ENCODE data around the gene RAMAC. TPM values are rescaled to one million over a fixed set of nuclear protein-coding genes. Genes with fewer than 3 reads are reported as not detected.
"Not testable (repeated sequence)": the region's sequence is repeated elsewhere in the genome, so short reads cannot be mapped to it uniquely, and the experiment has no call there.

RAMAC gene
- total and polyA plus RNA-seq, 9 donors, result 27.0 to 32.7 (median 30.2) TPM

DNA sequence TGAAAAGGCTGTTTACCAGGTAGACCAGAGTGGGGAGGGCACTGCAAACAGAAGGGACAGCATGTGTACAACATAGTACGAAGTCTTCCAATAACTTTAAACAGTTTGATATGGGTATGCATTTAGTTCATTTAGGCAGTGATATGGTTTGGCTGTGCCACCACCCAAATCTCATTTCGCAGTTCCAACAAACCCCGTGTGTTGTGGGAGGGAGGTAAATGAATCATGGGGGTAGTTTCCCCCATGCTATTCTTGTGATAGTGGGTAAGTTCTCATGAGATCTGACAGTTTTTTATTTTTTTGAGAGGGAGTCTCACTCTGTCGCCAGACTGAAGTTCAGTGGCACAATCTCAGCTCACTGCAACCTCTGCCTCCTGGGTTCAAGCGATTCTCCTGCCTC is 7.6 kb upstream of the RAMAC start:
- Histone ChIP-seq H3K4me1 (ENCODE audit: control insufficient read depth, insufficient read depth, low read length) (no peaks in the 10 kb centered on the region), H3K9me3 (replicated peaks; ENCODE audit: control insufficient read depth, low read depth, low read length) (no peaks in the 10 kb centered on the region), H3K4me3 (ENCODE audit: low read length) (no peak overlapping the region), H3K27ac (ENCODE audit: low read length) (no peak overlapping the region), H3K27me3 (ENCODE audit: control insufficient read depth, insufficient read depth, low read length) (no peaks in the 10 kb centered on the region), H3K36me3 (ENCODE audit: control insufficient read depth, insufficient read depth, low read length) (no peaks in the 10 kb centered on the region)
- DNase-seq, result no peak
- WGBS (ENCODE audit: insufficient coverage), result no CpG with 5 or more reads among the region's 5 CpGs

DNA sequence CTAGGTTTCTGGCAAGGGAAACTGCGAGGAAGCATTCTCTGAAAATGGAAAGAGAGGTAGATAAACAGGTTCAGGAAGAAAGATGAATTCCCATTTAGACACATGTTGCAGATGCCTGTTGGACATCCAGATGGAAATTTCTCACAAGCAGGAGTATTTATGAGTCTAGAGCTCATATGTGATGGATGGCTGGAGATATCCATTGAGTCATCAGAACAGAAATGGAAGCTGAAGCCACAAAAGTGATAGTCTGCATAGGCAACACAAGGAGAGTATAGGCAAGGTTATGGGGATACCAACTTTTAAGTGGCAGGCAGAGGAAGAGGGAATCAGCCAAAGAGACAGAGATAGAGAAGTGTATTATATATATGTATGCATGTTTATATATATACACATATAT is 6.3 kb upstream of the RAMAC start:
- H3K27me3 ChIP-seq (ENCODE audit: control insufficient read depth, insufficient read depth, low read length), result no peaks in the 10 kb centered on the region
- no peaks in the 10 kb centered on the region for H3K4me1 ChIP-seq (ENCODE audit: control insufficient read depth, insufficient read depth, low read length)
- 86% methylated on average over 1 of the region's 1 CpG for WGBS (ENCODE audit: insufficient coverage)
- no peak for DNase-seq
- H3K36me3 ChIP-seq (ENCODE audit: control insufficient read depth, insufficient read depth, low read length), result peaks cover 3% of the 10 kb centered on the region
- no peaks in the 10 kb centered on the region for H3K9me3 ChIP-seq (replicated peaks; ENCODE audit: control insufficient read depth, low read depth, low read length)
- no peak overlapping the region for H3K27ac ChIP-seq (ENCODE audit: low read length)
- H3K4me3 ChIP-seq (ENCODE audit: low read length), result no peak overlapping the region

GRCh38 chr15:82980981-82981380 is 5.0 kb upstream of the RAMAC start:
- Histone ChIP-seq H3K27ac (ENCODE audit: low read length) (no peak overlapping the region), H3K36me3 (ENCODE audit: control insufficient read depth, insufficient read depth, low read length) (peaks cover 3% of the 10 kb centered on the region), H3K4me3 (ENCODE audit: low read length) (no peak overlapping the region), H3K4me1 (ENCODE audit: control insufficient read depth, insufficient read depth, low read length) (peaks cover 7% of the 10 kb centered on the region), H3K27me3 (ENCODE audit: control insufficient read depth, insufficient read depth, low read length) (no peaks in the 10 kb centered on the region), H3K9me3 (replicated peaks; ENCODE audit: control insufficient read depth, low read depth, low read length) (no peaks in the 10 kb centered on the region)
- no peak for DNase-seq
- WGBS (ENCODE audit: insufficient coverage), result 40% methylated on average over 1 of the region's 2 CpGs

DNA sequence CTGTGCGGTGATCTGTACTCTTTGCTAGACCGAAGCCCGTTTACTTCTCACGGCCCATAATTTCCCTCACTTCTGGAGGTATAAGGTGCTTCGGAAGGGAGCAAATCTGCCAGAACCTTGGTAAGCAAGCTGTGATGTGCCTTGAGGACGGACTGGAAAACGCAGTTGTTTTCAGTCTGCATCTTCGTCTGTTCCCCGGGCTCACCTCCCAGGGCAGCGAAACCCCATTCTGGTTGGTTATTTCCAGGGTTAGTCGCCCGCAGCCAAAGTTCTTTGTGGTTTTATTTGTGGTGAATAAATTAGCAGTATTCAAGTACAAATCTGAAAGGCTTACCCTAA is 401 bp downstream of the RAMAC start:
- WGBS (ENCODE audit: insufficient coverage), result 0% methylated on average over 2 of the region's 12 CpGs
- Histone ChIP-seq H3K9me3 (replicated peaks; ENCODE audit: control insufficient read depth, low read depth, low read length) (no peaks in the 10 kb centered on the region), H3K4me1 (ENCODE audit: control insufficient read depth, insufficient read depth, low read length) (peaks cover 12% of the 10 kb centered on the region), H3K27ac (ENCODE audit: low read length) (peak overlapping the region; percentile 76), H3K27me3 (ENCODE audit: control insufficient read depth, insufficient read depth, low read length) (no peaks in the 10 kb centered on the region), H3K4me3 (ENCODE audit: low read length) (peak overlapping the region; percentile 70), H3K36me3 (ENCODE audit: control insufficient read depth, insufficient read depth, low read length) (peaks cover 10% of the 10 kb centered on the region)
- DNase-seq, result no peak

- no peak for DNase-seq
- Histone ChIP-seq H3K27me3 (ENCODE audit: control insufficient read depth, insufficient read depth, low read length) (no peaks in the 10 kb centered on the region), H3K4me1 (ENCODE audit: control insufficient read depth, insufficient read depth, low read length) (no peaks in the 10 kb centered on the region), H3K9me3 (replicated peaks; ENCODE audit: control insufficient read depth, low read depth, low read length) (no peaks in the 10 kb centered on the region), H3K27ac (ENCODE audit: low read length) (no peak overlapping the region), H3K4me3 (ENCODE audit: low read length) (no peak overlapping the region), H3K36me3 (ENCODE audit: control insufficient read depth, insufficient read depth, low read length) (peaks cover 9% of the 10 kb centered on the region)
- WGBS (ENCODE audit: insufficient coverage), result no CpG with 5 or more reads among the region's 3 CpGs
Observed at GRCh38 chr15:82992436-82992998, 6.5 kb downstream of the RAMAC start.

GRCh38 chr15:82993144-82993543 is 7.1 kb downstream of the RAMAC start:
- peaks cover 9% of the 10 kb centered on the region for H3K36me3 ChIP-seq (ENCODE audit: control insufficient read depth, insufficient read depth, low read length)
- H3K27me3 ChIP-seq (ENCODE audit: control insufficient read depth, insufficient read depth, low read length), result no peaks in the 10 kb centered on the region
- H3K9me3 ChIP-seq (replicated peaks; ENCODE audit: control insufficient read depth, low read depth, low read length), result no peaks in the 10 kb centered on the region
- no peak overlapping the region for H3K4me3 ChIP-seq (ENCODE audit: low read length)
- WGBS (ENCODE audit: insufficient coverage), result 80% methylated on average over 2 of the region's 4 CpGs
- no peak for DNase-seq
- H3K27ac ChIP-seq (ENCODE audit: low read length), result no peak overlapping the region
- no peaks in the 10 kb centered on the region for H3K4me1 ChIP-seq (ENCODE audit: control insufficient read depth, insufficient read depth, low read length)

DNA sequence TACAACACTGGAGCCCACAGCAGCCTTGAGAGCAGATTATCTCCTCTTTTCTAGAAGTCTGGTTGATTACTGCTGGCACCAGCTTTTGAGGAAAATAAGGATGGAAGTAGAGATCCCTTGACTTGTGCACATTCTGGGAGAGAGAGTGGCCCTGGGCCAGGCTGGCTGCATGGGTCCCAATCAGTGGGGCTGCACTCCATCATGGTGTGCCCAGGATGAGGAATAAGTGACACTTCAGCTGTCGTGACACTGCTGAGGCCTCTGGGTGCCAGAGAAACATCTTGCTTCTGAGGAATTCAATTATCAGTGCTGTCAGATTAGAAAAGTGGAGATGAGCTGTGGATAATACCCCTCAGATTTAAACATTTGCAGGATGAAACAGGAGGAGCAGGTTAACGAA is 9.1 kb downstream of the RAMAC start:
- H3K4me3 ChIP-seq (ENCODE audit: low read length), result no peak overlapping the region
- H3K36me3 ChIP-seq (ENCODE audit: control insufficient read depth, insufficient read depth, low read length), result peaks cover 3% of the 10 kb centered on the region
- H3K27ac ChIP-seq (ENCODE audit: low read length), result no peak overlapping the region
- no peaks in the 10 kb centered on the region for H3K9me3 ChIP-seq (replicated peaks; ENCODE audit: control insufficient read depth, low read depth, low read length)
- DNase-seq, result no peak
- H3K27me3 ChIP-seq (ENCODE audit: control insufficient read depth, insufficient read depth, low read length), result no peaks in the 10 kb centered on the region
- 84% methylated on average over 2 of the region's 2 CpGs for WGBS (ENCODE audit: insufficient coverage)
- H3K4me1 ChIP-seq (ENCODE audit: control insufficient read depth, insufficient read depth, low read length), result no peaks in the 10 kb centered on the region

DNA sequence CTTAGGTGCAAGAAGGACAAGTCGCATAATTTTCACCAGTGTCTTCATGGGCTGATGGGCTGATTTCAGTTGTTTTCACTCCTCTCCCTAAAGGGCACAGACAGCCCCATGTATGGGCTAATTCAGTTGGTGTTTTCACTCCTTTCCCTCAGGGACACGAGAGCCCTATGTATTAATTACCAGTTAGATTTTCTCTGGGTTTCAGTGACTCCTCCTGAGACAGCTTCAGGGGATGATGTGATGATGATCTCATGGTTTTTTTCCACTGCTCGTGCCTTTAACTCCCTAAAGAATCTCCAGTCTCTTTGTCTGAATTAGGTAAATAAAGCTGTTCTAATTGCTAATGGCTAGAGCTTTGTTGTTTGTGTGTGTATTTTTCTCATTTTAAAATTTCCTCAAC is 9.9 kb downstream of the RAMAC start:
- H3K27me3 ChIP-seq (ENCODE audit: control insufficient read depth, insufficient read depth, low read length), result no peaks in the 10 kb centered on the region
- H3K4me1 ChIP-seq (ENCODE audit: control insufficient read depth, insufficient read depth, low read length), result no peaks in the 10 kb centered on the region
- H3K36me3 ChIP-seq (ENCODE audit: control insufficient read depth, insufficient read depth, low read length), result peaks cover 3% of the 10 kb centered on the region
- no peaks in the 10 kb centered on the region for H3K9me3 ChIP-seq (replicated peaks; ENCODE audit: control insufficient read depth, low read depth, low read length)
- no peak overlapping the region for H3K4me3 ChIP-seq (ENCODE audit: low read length)
- no CpG with 5 or more reads among the region's 3 CpGs for WGBS (ENCODE audit: insufficient coverage)
- no peak overlapping the region for H3K27ac ChIP-seq (ENCODE audit: low read length)
- DNase-seq, result no peak

GRCh38 chr15:82999426-82999825 is 13.4 kb downstream of the RAMAC start:
- 79% methylated on average over 5 of the region's 6 CpGs for WGBS (ENCODE audit: insufficient coverage)
- Histone ChIP-seq H3K36me3 (ENCODE audit: control insufficient read depth, insufficient read depth, low read length) (peaks cover 3% of the 10 kb centered on the region), H3K9me3 (replicated peaks; ENCODE audit: control insufficient read depth, low read depth, low read length) (no peaks in the 10 kb centered on the region), H3K4me1 (ENCODE audit: control insufficient read depth, insufficient read depth, low read length) (no peaks in the 10 kb centered on the region), H3K27ac (ENCODE audit: low read length) (no peak overlapping the region), H3K4me3 (ENCODE audit: low read length) (no peak overlapping the region), H3K27me3 (ENCODE audit: control insufficient read depth, insufficient read depth, low read length) (no peaks in the 10 kb centered on the region)
- no peak for DNase-seq

DNA sequence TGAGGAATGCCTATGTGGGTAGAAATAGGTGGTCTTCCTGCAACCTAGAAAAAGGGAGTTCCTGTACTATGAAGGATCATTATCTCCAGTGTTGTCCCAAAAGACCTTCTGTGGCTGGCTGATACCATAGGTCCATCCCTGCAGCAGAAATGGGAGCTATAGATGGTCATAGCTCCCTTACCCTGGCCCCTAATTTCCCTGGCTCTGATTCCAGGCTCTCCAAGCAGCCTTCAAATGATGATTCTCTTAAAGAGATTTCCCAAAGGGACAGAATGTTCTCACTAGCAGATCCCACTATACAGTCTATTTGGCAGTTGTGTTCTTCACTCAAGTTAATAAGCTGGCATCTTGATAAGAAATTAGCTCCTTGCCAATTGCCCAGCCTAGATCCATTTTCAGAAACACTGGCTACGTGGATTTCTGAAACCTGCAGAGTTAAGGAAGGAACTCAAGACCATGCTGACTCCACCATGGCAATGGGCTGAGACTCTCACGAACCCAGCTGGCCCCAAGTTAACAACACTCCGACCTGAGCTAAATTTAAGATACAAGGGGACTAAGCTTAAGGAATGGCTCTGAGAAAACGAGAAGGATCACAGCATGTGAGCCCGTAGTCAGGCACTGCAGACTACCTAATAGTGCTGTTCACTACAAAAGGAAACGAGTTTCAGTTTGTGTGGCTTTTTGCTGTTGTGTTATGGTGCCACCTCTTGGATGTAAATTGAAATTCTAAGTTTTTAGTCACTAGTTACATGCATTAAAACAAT is 14.1 kb downstream of the RAMAC start:
- Histone ChIP-seq H3K36me3 (ENCODE audit: control insufficient read depth, insufficient read depth, low read length) (peaks cover 6% of the 10 kb centered on the region), H3K9me3 (replicated peaks; ENCODE audit: control insufficient read depth, low read depth, low read length) (no peaks in the 10 kb centered on the region), H3K27ac (ENCODE audit: low read length) (peak overlapping the region; percentile 13), H3K27me3 (ENCODE audit: control insufficient read depth, insufficient read depth, low read length) (no peaks in the 10 kb centered on the region), H3K4me1 (ENCODE audit: control insufficient read depth, insufficient read depth, low read length) (no peaks in the 10 kb centered on the region), H3K4me3 (ENCODE audit: low read length) (peak overlapping the region; percentile 24)
- WGBS (ENCODE audit: insufficient coverage), result no CpG with 5 or more reads among the region's 6 CpGs
- DNase-seq, result peak; percentile 51

GRCh38 chr15:83000672-83001031 is 14.6 kb downstream of the RAMAC start:
- 82% methylated on average over 3 of the region's 3 CpGs for WGBS (ENCODE audit: insufficient coverage)
- not testable (repeated sequence) for H3K4me1 ChIP-seq (ENCODE audit: control insufficient read depth, insufficient read depth, low read length); H3K27me3 ChIP-seq (ENCODE audit: control insufficient read depth, insufficient read depth, low read length); H3K27ac ChIP-seq (ENCODE audit: low read length); DNase-seq; H3K36me3 ChIP-seq (ENCODE audit: control insufficient read depth, insufficient read depth, low read length); H3K4me3 ChIP-seq (ENCODE audit: low read length); H3K9me3 ChIP-seq (replicated peaks; ENCODE audit: control insufficient read depth, low read depth, low read length)

All from muscle of leg (tissue), 11 donors.